ENCODE measurements around the gene LRP5.

GRCh38 chr11:68349461-68350249 is 37.3 kb downstream of the LRP5 start:
- TF ChIP-seq CTCF (IDR thresholded peaks at IDR 0.05; ENCODE audit: insufficient read depth, low read depth, low read length) (no peak), EZH2 (IDR thresholded peaks at IDR 0.05; ENCODE audit: insufficient read depth, low read length) (no peak)

Data from astrocyte (in vitro differentiated cells and primary cell).